Peyer's patch (tissue), 4 donors: ENCODE data around the gene AHSP.

Experiments
- CTCF ChIP-seq, 6 experiments: fragments of 450-650 bp in 4 of 6; fragments of 200-600 bp in 2 of 6; sonication (generic) in 1 of 6; IDR thresholded peaks; one replicate each; pipeline ENCODE4 v1.5.1; 2017 to 2019; ENCODE audit warnings: antibody characterized with exemption in 6 of 6, mild to moderate bottlenecking in 3 of 6, moderate library complexity in 1 of 6
- POLR2A ChIP-seq, 2 donors: fragments of 450-650 bp; IDR thresholded peaks; one replicate each; pipeline ENCODE4 v1.5.1; 2017; ENCODE audit warnings: antibody characterized with exemption in 2 of 2, mild to moderate bottlenecking in 2 of 2, moderate library complexity in 2 of 2

GRCh38 chr16:31529937-31530312 lies 2.2 kb downstream of the AHSP start:
- TF ChIP-seq POLR2A (IDR thresholded peaks at IDR 0.05) (no peak), CTCF (IDR thresholded peaks at IDR 0.05) (no peak)
